HepG2 (cell line): ENCODE data around the gene MAN2A1. TPM values are rescaled to one million over a fixed set of nuclear protein-coding genes. Genes with fewer than 3 reads are reported as not detected.

Experiments used
- NR2F2 ChIP-seq: IDR thresholded peaks from 2 replicates; pipeline ENCODE4 v1.6.1; 2012; ENCODE audit warnings: low read depth, inconsistent platforms, borderline replicate concordance
- SP5 ChIP-seq: IDR thresholded peaks from 2 replicates; pipeline ENCODE4 v1.6.1; 2016; ENCODE audit warnings: low read depth, borderline replicate concordance
- ZFP90 ChIP-seq: sonication (generic); formaldehyde crosslinking; IDR thresholded peaks from 2 replicates; pipeline ENCODE4 v1.8.0; 2022; ENCODE audit warnings: missing genetic modification reagents, mild to moderate bottlenecking, inconsistent platforms, borderline replicate concordance
- ZNF17 ChIP-seq: sonication (generic); formaldehyde crosslinking; IDR thresholded peaks from 2 replicates; pipeline ENCODE4 v1.5.0; 2020; ENCODE audit warnings: mild to moderate bottlenecking, missing genetic modification reagents
- ZNF367 ChIP-seq: sonication (generic); formaldehyde crosslinking; IDR thresholded peaks from 2 replicates; pipeline ENCODE4 v1.4.0; 2020; ENCODE audit warnings: missing genetic modification reagents, borderline replicate concordance
- polyA plus RNA-seq, 8 experiments: library from polyadenylated mRNA; depleted of rRNA in 3 of 8; stranded (reverse) in 7 of 8; unstranded in 1 of 8; fragments of >200 nt; fragmentation: Illumina TruSeq in 4 of 8; extraction: Trizol in 4 of 8; gene quantifications; 2 replicates each; pipeline versions ENCODE4 v1.2.1 to v1.2.3, GENCODE V29; 2011 to 2016; ENCODE audit warnings: low read depth in 4 of 8, missing spikeins in 1 of 8, mixed read lengths in 1 of 8; ENCODE audit not compliant: insufficient read depth in 1 of 8
- total RNA-seq, 5 experiments: library from RNA; depleted of rRNA; stranded (reverse); fragments of >200 nt; fragmentation: Illumina TruSeq; extraction: Trizol; gene quantifications; 2 replicates each; pipeline ENCODE4 v1.2.3, GENCODE V29; 2016; ENCODE audit warnings: low read depth in 1 of 5
- TF ChIP-seq, protein P1 (sequence below), 2 experiments: IDR thresholded peaks; 2 replicates each; pipeline ENCODE4 v1.6.1; 2011 to 2012; ENCODE audit warnings: low read length in 2 of 2, borderline replicate concordance in 1 of 2, low read depth in 1 of 2, mild to moderate bottlenecking in 1 of 2, moderate library complexity in 1 of 2
- TF ChIP-seq, protein P2 (sequence below): sonication (generic); formaldehyde crosslinking; IDR thresholded peaks from 2 replicates; pipeline ENCODE4 v1.4.0; 2020; ENCODE audit warnings: mild to moderate bottlenecking, low read depth, missing genetic modification reagents

The MAN2A1 gene
- total and polyA plus RNA-seq, 2 of the 13 experiments (the other 11 are each of a cell fraction or from before 2014, with no cell fraction given): 56.2 to 80.5 TPM

DNA sequence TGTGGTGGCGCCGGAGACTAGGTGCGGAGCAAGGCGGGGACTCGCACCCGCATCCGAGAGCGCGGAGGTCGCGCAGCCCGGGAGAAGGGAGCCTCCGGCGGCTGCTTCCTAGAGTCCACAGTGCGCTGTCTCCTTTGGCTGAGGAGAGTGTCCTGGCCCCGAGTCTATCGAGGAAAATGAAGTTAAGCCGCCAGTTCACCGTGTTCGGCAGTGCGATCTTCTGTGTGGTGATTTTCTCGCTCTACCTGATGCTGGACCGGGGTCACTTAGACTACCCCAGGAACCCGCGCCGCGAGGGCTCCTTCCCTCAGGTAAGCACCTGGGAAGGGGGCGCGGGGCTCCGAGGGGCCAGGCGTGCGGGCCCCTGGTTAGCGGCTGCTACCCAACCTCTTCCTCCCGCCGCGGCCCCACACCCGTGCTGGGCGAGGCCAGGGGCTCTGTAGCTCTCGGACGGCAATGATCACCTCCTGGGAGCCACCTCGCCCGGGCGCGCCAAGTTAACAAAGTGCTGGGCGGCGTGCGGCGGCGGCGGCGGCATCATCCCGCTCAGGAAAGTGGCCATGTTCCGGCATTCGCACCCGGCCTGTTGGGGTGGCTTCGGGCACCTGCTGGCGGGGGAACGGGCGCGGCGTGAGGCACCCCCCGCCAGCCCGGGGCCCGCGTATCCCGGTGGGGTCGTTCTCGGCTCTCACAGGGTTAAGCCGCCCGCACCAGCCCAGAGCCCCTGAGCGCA, 681 bp downstream of the MAN2A1 start (continued):
- TF ChIP-seq, protein P1, sequence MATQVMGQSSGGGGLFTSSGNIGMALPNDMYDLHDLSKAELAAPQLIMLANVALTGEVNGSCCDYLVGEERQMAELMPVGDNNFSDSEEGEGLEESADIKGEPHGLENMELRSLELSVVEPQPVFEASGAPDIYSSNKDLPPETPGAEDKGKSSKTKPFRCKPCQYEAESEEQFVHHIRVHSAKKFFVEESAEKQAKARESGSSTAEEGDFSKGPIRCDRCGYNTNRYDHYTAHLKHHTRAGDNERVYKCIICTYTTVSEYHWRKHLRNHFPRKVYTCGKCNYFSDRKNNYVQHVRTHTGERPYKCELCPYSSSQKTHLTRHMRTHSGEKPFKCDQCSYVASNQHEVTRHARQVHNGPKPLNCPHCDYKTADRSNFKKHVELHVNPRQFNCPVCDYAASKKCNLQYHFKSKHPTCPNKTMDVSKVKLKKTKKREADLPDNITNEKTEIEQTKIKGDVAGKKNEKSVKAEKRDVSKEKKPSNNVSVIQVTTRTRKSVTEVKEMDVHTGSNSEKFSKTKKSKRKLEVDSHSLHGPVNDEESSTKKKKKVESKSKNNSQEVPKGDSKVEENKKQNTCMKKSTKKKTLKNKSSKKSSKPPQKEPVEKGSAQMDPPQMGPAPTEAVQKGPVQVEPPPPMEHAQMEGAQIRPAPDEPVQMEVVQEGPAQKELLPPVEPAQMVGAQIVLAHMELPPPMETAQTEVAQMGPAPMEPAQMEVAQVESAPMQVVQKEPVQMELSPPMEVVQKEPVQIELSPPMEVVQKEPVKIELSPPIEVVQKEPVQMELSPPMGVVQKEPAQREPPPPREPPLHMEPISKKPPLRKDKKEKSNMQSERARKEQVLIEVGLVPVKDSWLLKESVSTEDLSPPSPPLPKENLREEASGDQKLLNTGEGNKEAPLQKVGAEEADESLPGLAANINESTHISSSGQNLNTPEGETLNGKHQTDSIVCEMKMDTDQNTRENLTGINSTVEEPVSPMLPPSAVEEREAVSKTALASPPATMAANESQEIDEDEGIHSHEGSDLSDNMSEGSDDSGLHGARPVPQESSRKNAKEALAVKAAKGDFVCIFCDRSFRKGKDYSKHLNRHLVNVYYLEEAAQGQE (IDR thresholded peaks at IDR 0.05; ENCODE audit: borderline replicate concordance in 1 of 2, low read depth in 1 of 2, low read length in 2 of 2): no peak
- TF ChIP-seq ZNF17 (no peak), ZNF367 (CRISPR knock-in tag) (no peak), SP5 (CRISPR knock-in tag) (no peak), NR2F2 (0 out of 2 replicates have a peak, but pooled peaks have one; percentile 4), ZFP90 (CRISPR knock-in tag) (0 out of 2 replicates have a peak, but pooled peaks have one; percentile 23)
- TF ChIP-seq, protein P2, sequence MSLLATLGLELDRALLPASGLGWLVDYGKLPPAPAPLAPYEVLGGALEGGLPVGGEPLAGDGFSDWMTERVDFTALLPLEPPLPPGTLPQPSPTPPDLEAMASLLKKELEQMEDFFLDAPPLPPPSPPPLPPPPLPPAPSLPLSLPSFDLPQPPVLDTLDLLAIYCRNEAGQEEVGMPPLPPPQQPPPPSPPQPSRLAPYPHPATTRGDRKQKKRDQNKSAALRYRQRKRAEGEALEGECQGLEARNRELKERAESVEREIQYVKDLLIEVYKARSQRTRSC: no peak
- TF ChIP-seq, all 625 proteins: peak for 69
